ENCODE results near the gene GYS2.
"Not testable (repeated sequence)": the region's sequence is repeated elsewhere in the genome, so short reads cannot be mapped to it uniquely, and the experiment has no call there.

DNA sequence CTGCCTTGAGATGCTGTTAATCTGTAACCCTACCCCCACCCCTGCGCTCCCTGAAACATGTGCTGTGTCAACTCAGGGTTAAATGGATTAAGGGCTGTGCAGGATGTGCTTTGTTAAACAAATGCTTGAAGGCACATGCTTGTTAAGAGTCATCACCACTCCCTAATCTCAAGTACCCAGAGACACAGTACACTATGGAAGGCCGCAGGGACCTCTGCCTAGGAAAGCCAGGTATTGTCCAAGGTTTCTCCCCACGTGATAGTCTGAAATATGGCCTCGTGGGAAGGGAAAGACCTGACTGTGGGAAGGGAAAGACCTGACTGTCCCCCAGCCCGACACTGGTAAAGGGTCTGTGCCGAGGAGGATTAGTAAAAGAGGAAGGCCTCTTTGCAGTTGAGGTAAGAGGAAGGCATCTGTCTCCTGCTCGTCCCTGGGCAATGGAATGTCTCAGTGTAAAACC, 40.4 kb upstream of the GYS2 start:
- TF ChIP-seq SUZ12 (IDR thresholded peaks at IDR 0.05); NFRKB (IDR thresholded peaks at IDR 0.05); PKNOX1 (IDR thresholded peaks at IDR 0.05); ZNF384 (IDR thresholded peaks at IDR 0.05); ELF4 (IDR thresholded peaks at IDR 0.05); TARDBP (IDR thresholded peaks at IDR 0.05); FOXA1 (IDR thresholded peaks at IDR 0.05); HDGF (IDR thresholded peaks at IDR 0.05; ENCODE audit: borderline replicate concordance); ARNT (IDR thresholded peaks at IDR 0.05); SP1 (IDR thresholded peaks at IDR 0.05); BHLHE40 (IDR thresholded peaks at IDR 0.05; ENCODE audit: borderline replicate concordance); FOXM1 (IDR thresholded peaks at IDR 0.05; ENCODE audit: borderline replicate concordance): not testable (repeated sequence)

All from HEK293T (cell line).